ENCODE measurements around the gene HAUS7. TPM values are rescaled to one million over a fixed set of nuclear protein-coding genes. Genes with fewer than 3 reads are reported as not detected.

The HAUS7 gene
- total RNA-seq, 3 donors from 2014 or later = 14.2 to 22.5 (median 19.5) TPM

- no peak for TF ChIP-seq CTCF (IDR thresholded peaks at IDR 0.05)
- H3K4me1 ChIP-seq (ENCODE audit: low read depth) = no peaks in the 10 kb centered on the region
- H3K4me3 ChIP-seq = no peak overlapping the region
- H3K9me3 ChIP-seq = no peaks in the 10 kb centered on the region
- DNase-seq (no peak), ATAC-seq (no peak)
- intact Hi-C loops (cut with DNase I, micrococcal nuclease) = no loop called here
- no peaks in the 10 kb centered on the region for H3K36me3 ChIP-seq (ENCODE audit: low read depth)
Observed at GRCh38 chrX:153410373-153410772, 60.0 kb downstream of the HAUS7 start.

- no peaks in the 10 kb centered on the region for H3K36me3 ChIP-seq (ENCODE audit: low read depth)
- no peaks in the 10 kb centered on the region for H3K4me1 ChIP-seq (ENCODE audit: low read depth)
- ATAC-seq = no peak
- DNase-seq = no peak
- intact Hi-C loops (cut with DNase I, micrococcal nuclease) = no loop called here
- no peak for TF ChIP-seq CTCF (IDR thresholded peaks at IDR 0.05)
- H3K9me3 ChIP-seq = no peaks in the 10 kb centered on the region
- H3K4me3 ChIP-seq = no peak overlapping the region
Observed at GRCh38 chrX:153409414-153410101, 60.8 kb downstream of the HAUS7 start.

- TF ChIP-seq CTCF (IDR thresholded peaks at IDR 0.05) = no peak
- H3K9me3 ChIP-seq = no peaks in the 10 kb centered on the region
- no peaks in the 10 kb centered on the region for H3K4me1 ChIP-seq (ENCODE audit: low read depth)
- ATAC-seq (no peak), DNase-seq (no peak)
- intact Hi-C loops (cut with DNase I, micrococcal nuclease) = no loop called here
- no peaks in the 10 kb centered on the region for H3K36me3 ChIP-seq (ENCODE audit: low read depth)
- no peak overlapping the region for H3K4me3 ChIP-seq
Observed at GRCh38 chrX:153408871-153409351, 61.5 kb downstream of the HAUS7 start.

GRCh38 chrX:153408221-153408721 is 62.1 kb downstream of the HAUS7 start:
- H3K9me3 ChIP-seq = no peaks in the 10 kb centered on the region
- no peak for TF ChIP-seq CTCF (IDR thresholded peaks at IDR 0.05)
- DNase-seq = no peak
- H3K36me3 ChIP-seq (ENCODE audit: low read depth) = no peaks in the 10 kb centered on the region
- no peaks in the 10 kb centered on the region for H3K4me1 ChIP-seq (ENCODE audit: low read depth)
- no peak for ATAC-seq
- intact Hi-C loops (cut with DNase I, micrococcal nuclease) = no loop called here
- H3K4me3 ChIP-seq = no peak overlapping the region

GRCh38 chrX:153407736-153408135 is 62.6 kb downstream of the HAUS7 start:
- Histone ChIP-seq H3K4me1 (ENCODE audit: low read depth) (no peaks in the 10 kb centered on the region), H3K36me3 (ENCODE audit: low read depth) (no peaks in the 10 kb centered on the region), H3K4me3 (no peak overlapping the region), H3K9me3 (no peaks in the 10 kb centered on the region)
- no peak for DNase-seq
- TF ChIP-seq CTCF (IDR thresholded peaks at IDR 0.05) = no peak
- ATAC-seq = no peak
- intact Hi-C loops (cut with DNase I, micrococcal nuclease) = no loop called here
